A549 (cell line): Measurements from ENCODE around the gene FER1L5.

Experiments
- BCL3 ChIP-seq: fragments of >200 bp; sonication (Bioruptor Twin); formaldehyde crosslinking; IDR thresholded peaks from 3 replicates; pipeline ENCODE4 v1.6.1; 2016
- CTCF ChIP-seq: fragments of >200 bp; sonication (Bioruptor Twin); formaldehyde crosslinking; IDR thresholded peaks from 3 replicates; pipeline ENCODE4 v1.5.1; 2016
- ESRRA ChIP-seq: fragments of 150-350 bp; IDR thresholded peaks from 2 replicates; pipeline ENCODE4 v1.6.1; 2014; ENCODE audit warnings: mild to moderate bottlenecking, low read length, borderline replicate concordance
- JUN ChIP-seq, 2 experiments: fragments of >200 bp; sonication (Bioruptor Twin); formaldehyde crosslinking; IDR thresholded peaks; 2 replicates in 1 of 2; 3 replicates in 1 of 2; pipeline ENCODE4 v1.6.1; 2016 to 2017
- MAFK ChIP-seq: fragments of 450-650 bp; IDR thresholded peaks from 2 replicates; pipeline ENCODE4 v1.6.1; 2014; ENCODE audit not compliant: partially characterized antibody
- MAX ChIP-seq: IDR thresholded peaks from 2 replicates; pipeline ENCODE4 v1.6.1; 2012
- MYC ChIP-seq: IDR thresholded peaks from 2 replicates; pipeline ENCODE4 v1.6.1; 2012; ENCODE audit warnings: mild to moderate bottlenecking, inconsistent platforms, low read length, improper control_type of control experiment, borderline replicate concordance
- NFE2L2 ChIP-seq: fragments of 150-350 bp; conservative IDR thresholded peaks from 2 replicates; pipeline ENCODE4 v1.6.1; 2014; ENCODE audit warnings: low read length
- POLR2A ChIP-seq: IDR thresholded peaks from 2 replicates; pipeline ENCODE4 v1.6.1; 2012; ENCODE audit warnings: mild to moderate bottlenecking, low read length
- RCOR1 ChIP-seq: fragments of 150-350 bp; IDR thresholded peaks from 2 replicates; pipeline ENCODE4 v1.6.1; 2014; ENCODE audit warnings: antibody characterized with exemption, low read length, low read depth
- REST ChIP-seq: fragments of 200-600 bp; sonication (generic); IDR thresholded peaks from 2 replicates; pipeline ENCODE4 v1.6.1; 2016; ENCODE audit warnings: antibody characterized with exemption, mild to moderate bottlenecking, moderate library complexity
- RFX5 ChIP-seq: fragments of 450-650 bp; IDR thresholded peaks from 2 replicates; pipeline ENCODE4 v1.7.1; 2014; ENCODE audit warnings: antibody characterized with exemption, mild to moderate bottlenecking, moderate library complexity
- USF2 ChIP-seq: fragments of 450-650 bp; IDR thresholded peaks from 2 replicates; pipeline ENCODE4 v1.6.1; 2014; ENCODE audit warnings: antibody characterized with exemption

- TF ChIP-seq CTCF (no peak), REST (no peak), POLR2A (no peak), RCOR1 (no peak), USF2 (no peak), NFE2L2 (no peak), ESRRA (no peak), RFX5 (no peak), MAX (no peak), MYC (no peak), MAFK (no peak), JUN (IDR thresholded peaks at IDR 0.05) (no peak), BCL3 (no peak)
Observed at GRCh38 chr2:96730212-96730611, 87.6 kb downstream of the FER1L5 start.
